GM23338 (cell line): Measurements from ENCODE around the gene SH3PXD2B.

ENCODE experiments used
- CREB1 ChIP-seq: fragments of 250-450 bp; sonication (Bioruptor Pico); IDR thresholded peaks from 2 replicates; pipeline ENCODE4 v1.5.0; 2020; ENCODE audit warnings: low read depth, mild to moderate bottlenecking, moderate library complexity
- POLR2AphosphoS5 ChIP-seq: IDR thresholded peaks from 2 replicates; pipeline ENCODE4 v1.6.1; 2016; ENCODE audit warnings: antibody characterized with exemption, low read depth
- REST ChIP-seq: IDR thresholded peaks from one replicate; pipeline ENCODE4 v1.6.1; 2018; ENCODE audit warnings: antibody characterized with exemption; ENCODE audit not compliant: unreplicated experiment
- ZNF114 ChIP-seq: fragments of 250-450 bp; sonication (Bioruptor Pico); IDR thresholded peaks from 2 replicates; pipeline ENCODE4 v1.5.0; 2020; ENCODE audit warnings: mild to moderate bottlenecking, moderate library complexity
- TF ChIP-seq, protein P1 (sequence below), 2 experiments: fragments of 200-600 bp in 1 of 2; sonication (generic) in 1 of 2; conservative IDR thresholded peaks; 2 replicates each; pipeline versions ENCODE4 v1.5.1 to v1.6.1; 2016 to 2017; ENCODE audit warnings: antibody characterized with exemption in 2 of 2, low read depth in 2 of 2, mild to moderate bottlenecking in 2 of 2, moderate library complexity in 1 of 2

DNA sequence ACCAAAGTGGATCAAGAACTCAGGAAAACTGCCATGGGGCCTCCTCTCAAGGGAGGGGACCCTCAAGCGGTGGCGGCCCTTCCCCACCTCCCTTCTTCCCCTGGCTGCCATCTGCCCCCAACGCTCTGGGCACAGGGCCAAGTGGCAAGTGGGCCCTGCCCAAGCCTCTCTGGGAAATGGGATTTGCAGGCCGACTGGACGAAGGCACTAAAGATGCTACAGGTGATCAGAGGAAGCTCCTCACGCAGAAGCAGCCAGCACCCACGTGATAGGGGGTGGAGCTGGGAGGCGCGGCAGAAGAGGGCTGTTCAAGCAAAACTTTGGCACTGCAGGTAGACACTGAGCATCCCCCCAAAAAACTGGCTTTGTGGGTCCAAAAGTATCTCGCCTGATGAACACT is 118.1 kb downstream of the SH3PXD2B start:
- TF ChIP-seq CREB1 (CRISPR knock-in tag) (no peak), REST (no peak), POLR2AphosphoS5 (no peak), ZNF114 (CRISPR knock-in tag) (no peak)
- TF ChIP-seq, protein P1, sequence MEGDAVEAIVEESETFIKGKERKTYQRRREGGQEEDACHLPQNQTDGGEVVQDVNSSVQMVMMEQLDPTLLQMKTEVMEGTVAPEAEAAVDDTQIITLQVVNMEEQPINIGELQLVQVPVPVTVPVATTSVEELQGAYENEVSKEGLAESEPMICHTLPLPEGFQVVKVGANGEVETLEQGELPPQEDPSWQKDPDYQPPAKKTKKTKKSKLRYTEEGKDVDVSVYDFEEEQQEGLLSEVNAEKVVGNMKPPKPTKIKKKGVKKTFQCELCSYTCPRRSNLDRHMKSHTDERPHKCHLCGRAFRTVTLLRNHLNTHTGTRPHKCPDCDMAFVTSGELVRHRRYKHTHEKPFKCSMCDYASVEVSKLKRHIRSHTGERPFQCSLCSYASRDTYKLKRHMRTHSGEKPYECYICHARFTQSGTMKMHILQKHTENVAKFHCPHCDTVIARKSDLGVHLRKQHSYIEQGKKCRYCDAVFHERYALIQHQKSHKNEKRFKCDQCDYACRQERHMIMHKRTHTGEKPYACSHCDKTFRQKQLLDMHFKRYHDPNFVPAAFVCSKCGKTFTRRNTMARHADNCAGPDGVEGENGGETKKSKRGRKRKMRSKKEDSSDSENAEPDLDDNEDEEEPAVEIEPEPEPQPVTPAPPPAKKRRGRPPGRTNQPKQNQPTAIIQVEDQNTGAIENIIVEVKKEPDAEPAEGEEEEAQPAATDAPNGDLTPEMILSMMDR (conservative IDR thresholded peaks at IDR 0.05; ENCODE audit: low read depth in 2 of 2) = no peak
